A549 (cell line): Measurements from ENCODE around the gene ACAD11.

ENCODE experiments used
- CHD2 ChIP-seq: fragments of 150-350 bp; IDR thresholded peaks from 2 replicates; pipeline ENCODE4 v1.6.1; 2014; ENCODE audit warnings: low read length; ENCODE audit not compliant: partially characterized antibody
- CTCF ChIP-seq: fragments of >200 bp; sonication (Bioruptor Twin); formaldehyde crosslinking; IDR thresholded peaks from 3 replicates; pipeline ENCODE4 v1.5.1; 2016
- JUN ChIP-seq, 2 experiments: fragments of >200 bp; sonication (Bioruptor Twin); formaldehyde crosslinking; IDR thresholded peaks; 2 replicates in 1 of 2; 3 replicates in 1 of 2; pipeline ENCODE4 v1.6.1; 2016 to 2017
- MAX ChIP-seq: IDR thresholded peaks from 2 replicates; pipeline ENCODE4 v1.6.1; 2012
- POLR2A ChIP-seq: IDR thresholded peaks from 2 replicates; pipeline ENCODE4 v1.6.1; 2012; ENCODE audit warnings: mild to moderate bottlenecking, low read length
- RCOR1 ChIP-seq: fragments of 150-350 bp; IDR thresholded peaks from 2 replicates; pipeline ENCODE4 v1.6.1; 2014; ENCODE audit warnings: antibody characterized with exemption, low read length, low read depth
- REST ChIP-seq: fragments of 200-600 bp; sonication (generic); IDR thresholded peaks from 2 replicates; pipeline ENCODE4 v1.6.1; 2016; ENCODE audit warnings: antibody characterized with exemption, mild to moderate bottlenecking, moderate library complexity
- RFX5 ChIP-seq: fragments of 450-650 bp; IDR thresholded peaks from 2 replicates; pipeline ENCODE4 v1.7.1; 2014; ENCODE audit warnings: antibody characterized with exemption, mild to moderate bottlenecking, moderate library complexity
- SMC3 ChIP-seq: fragments of >200 bp; sonication (Bioruptor Twin); formaldehyde crosslinking; IDR thresholded peaks from 3 replicates; pipeline ENCODE4 v1.6.1; 2018; ENCODE audit warnings: inconsistent platforms
- TFCP2L1 ChIP-seq: fragments of 250-450 bp; sonication (Bioruptor Pico); IDR thresholded peaks from 2 replicates; pipeline ENCODE4 v1.5.0; 2021; ENCODE audit warnings: mild to moderate bottlenecking
- TP53 ChIP-seq: fragments of 250-450 bp; sonication (Bioruptor Pico); IDR thresholded peaks from 2 replicates; pipeline ENCODE4 v1.5.0; 2021; ENCODE audit warnings: mild to moderate bottlenecking, moderate library complexity
- ZC3H11A ChIP-seq: fragments of 450-650 bp; IDR thresholded peaks from 2 replicates; pipeline ENCODE4 v1.6.1; 2014; ENCODE audit warnings: antibody characterized with exemption, mild to moderate bottlenecking

- TF ChIP-seq ZC3H11A: no peak
- no peak for TF ChIP-seq POLR2A
- TF ChIP-seq CHD2: no peak
- TF ChIP-seq TP53 (CRISPR knock-in tag): no peak
- no peak for TF ChIP-seq CTCF
- no peak for TF ChIP-seq REST
- TF ChIP-seq SMC3: no peak
- no peak for TF ChIP-seq JUN (IDR thresholded peaks at IDR 0.05)
- TF ChIP-seq MAX: no peak
- no peak for TF ChIP-seq RCOR1
- TF ChIP-seq RFX5: no peak
- TF ChIP-seq TFCP2L1 (CRISPR knock-in tag): no peak
Observed at GRCh38 chr3:132635052-132635451, 24.6 kb downstream of the ACAD11 start.
